Measurements from ENCODE around the gene TRIP10.
"Not testable (repeated sequence)": the region's sequence is repeated elsewhere in the genome, so short reads cannot be mapped to it uniquely, and the experiment has no call there.

The TRIP10 gene

DNA sequence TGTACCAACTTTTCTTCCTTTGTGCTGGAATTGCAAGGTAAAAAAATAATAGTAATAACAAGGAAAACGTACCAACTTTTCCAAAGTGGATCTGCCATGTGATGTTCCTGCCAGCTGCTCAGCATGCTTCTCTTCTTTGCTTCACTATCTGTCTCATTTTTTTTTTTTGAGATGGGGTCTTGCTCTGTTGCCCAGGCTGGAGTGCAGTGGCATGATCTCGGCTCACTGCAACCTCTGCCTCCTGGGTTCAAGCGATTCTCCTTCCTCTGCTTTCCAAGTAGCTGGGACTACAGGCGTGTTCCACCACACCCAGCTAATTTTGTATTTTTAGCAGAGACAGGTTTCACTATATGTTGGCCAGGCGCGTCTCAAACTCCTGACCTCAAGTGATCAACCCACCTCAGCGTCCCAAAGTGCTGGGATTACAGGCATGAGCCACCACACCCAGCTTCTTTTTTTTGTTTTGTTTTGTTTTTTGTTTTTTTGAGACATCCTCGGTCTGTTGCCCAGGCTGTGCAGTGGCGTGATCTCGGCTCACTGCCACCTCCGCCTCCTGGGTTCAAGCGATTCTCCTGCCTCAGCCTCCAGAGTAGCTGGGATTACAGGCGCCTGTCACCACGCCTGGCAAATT, 60.8 kb downstream of the TRIP10 start:
- DNase-seq, result not testable (repeated sequence)

DNA sequence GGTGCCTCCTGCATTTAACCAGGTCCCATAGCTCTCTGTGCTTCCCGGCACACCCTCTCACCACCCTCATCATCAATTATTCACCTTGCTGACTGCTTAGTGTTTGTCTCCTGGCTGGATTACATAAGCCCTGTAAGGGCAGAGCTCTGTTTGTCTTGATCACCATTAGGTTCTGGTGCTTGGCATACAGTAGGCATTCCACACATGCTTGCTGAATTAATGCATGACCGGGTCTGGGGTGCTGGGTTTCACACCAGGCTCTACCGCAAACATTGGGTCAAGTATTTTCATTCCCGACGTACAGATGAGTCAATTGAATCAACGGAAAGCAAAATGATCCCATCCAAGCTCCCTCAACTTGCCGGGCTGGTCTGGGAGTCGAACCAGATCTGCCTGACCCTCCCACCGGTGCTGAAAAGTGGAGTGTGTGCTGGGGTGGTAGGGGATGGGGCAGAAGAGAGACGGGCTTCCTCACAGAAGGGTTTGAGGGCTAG, 61.6 kb downstream of the TRIP10 start:
- DNase-seq, result no peak
